Psoas muscle (tissue), 8 donors: ENCODE measurements around the gene GPR17. TPM values are rescaled to one million over a fixed set of nuclear protein-coding genes. Genes with fewer than 3 reads are reported as not detected.

ENCODE experiments used
- ATAC-seq, 4 donors: fragments of 200-7000 bp; cut with Tn5 transposase; one replicate each; pipeline ENCODE4 v1.9.1; 2020; ENCODE audit warnings: moderate library complexity in 3 of 4, mild to moderate bottlenecking in 2 of 4
- DNase-seq, 2 donors: peaks; one replicate each; pipeline ENCODE4 v3.0.0-alpha.2; 2020
- H3K27ac ChIP-seq: fragments of 200-600 bp; one replicate; pipeline ENCODE4 v1.8.0; 2022
- H3K27me3 ChIP-seq, 3 donors: fragments of 200-600 bp in 1 of 3; one replicate each; pipeline versions ENCODE4 v1.6.1 to v1.8.0; 2013 to 2022; ENCODE audit warnings: low read length in 2 of 3, mild to moderate bottlenecking in 2 of 3, moderate library complexity in 1 of 3; ENCODE audit not compliant: insufficient read depth in 3 of 3
- H3K36me3 ChIP-seq, 2 donors: fragments of 200-600 bp in 1 of 2; one replicate each; pipeline versions ENCODE4 v1.6.1 to v1.8.0; 2013 to 2022; ENCODE audit warnings: low read depth in 1 of 2, mild to moderate bottlenecking in 1 of 2, moderate library complexity in 1 of 2; ENCODE audit not compliant: insufficient read depth in 1 of 2
- H3K4me1 ChIP-seq: fragments of 200-600 bp; one replicate; pipeline ENCODE4 v1.8.0; 2022
- H3K4me3 ChIP-seq: fragments of 200-600 bp; one replicate; pipeline ENCODE4 v1.8.0; 2022; ENCODE audit warnings: mild to moderate bottlenecking
- H3K9me3 ChIP-seq: fragments of 200-600 bp; one replicate; pipeline ENCODE4 v1.8.0; 2022
- WGBS, 3 donors: extraction: QIAGEN DNeasy Blood & Tissue Kit; methylation state at CpG; one replicate each; pipeline versions ENCODE4 v1.1.6 to v1.1.7; 2013; 5-methylcytosine and 5-hydroxymethylcytosine counted together
- intact Hi-C, 2 donors: fragments of 100-400 bp; cut with DNase I; formaldehyde crosslinking; loops; one replicate each; pipeline versions ENCODE4 v1.11.0 to v1.14.2; 2022
- polyA plus RNA-seq, 3 donors: library from polyadenylated mRNA; stranded (reverse); fragments of 200-250 nt; gene quantifications; one replicate each; pipeline ENCODE4 v1.2.3, GENCODE V29; 2013
- total RNA-seq, 4 donors: library from RNA; stranded (reverse); fragmentation: NEBNext Ultra II Directional in 2 of 4; extraction: Animal tissue kit (Norgen Biotek cat#: 25700) in 2 of 4; gene quantifications; one replicate each; pipeline versions ENCODE4 v1.2.1 to v1.2.4, GENCODE V29; 2021 to 2023
- TF ChIP-seq, protein P1 (sequence below): fragments of 200-600 bp; IDR thresholded peaks from one replicate; pipeline ENCODE4 v1.8.0; 2022; ENCODE audit warnings: antibody characterized with exemption
- donor health status: healthy with polysubstance abuse.
- donor health status: DM: no; HTN: no; CAD: no; lungs with moderate emphysema.
- donor health status: Bipolar disorder and iron deficiency.
- donor health status: healthy.
- donor health status: DM: yes; HTN: yes; CAD: no.
- donor health status: DM: no; HTN: no; CAD: no.
- donor health status: DM: no; HTN: no; CAD: no.
- donor health status: DM: yes; HTN: yes; CAD: no.

Gene GPR17
- total and polyA plus RNA-seq, 7 donors = 0.14 to 0.35 (median 0.19) TPM; not detected in 3

GRCh38 chr2:127622561-127623387, 23.2 kb upstream of the GPR17 start:
- Histone ChIP-seq H3K4me3 (no peak overlapping the region), H3K36me3 (no peaks in the 10 kb centered on the region), H3K9me3 (no peaks in the 10 kb centered on the region), H3K27ac (no peak overlapping the region), H3K27me3 (no peaks in the 10 kb centered on the region), H3K4me1 (no peaks in the 10 kb centered on the region)
- TF ChIP-seq, protein P1, sequence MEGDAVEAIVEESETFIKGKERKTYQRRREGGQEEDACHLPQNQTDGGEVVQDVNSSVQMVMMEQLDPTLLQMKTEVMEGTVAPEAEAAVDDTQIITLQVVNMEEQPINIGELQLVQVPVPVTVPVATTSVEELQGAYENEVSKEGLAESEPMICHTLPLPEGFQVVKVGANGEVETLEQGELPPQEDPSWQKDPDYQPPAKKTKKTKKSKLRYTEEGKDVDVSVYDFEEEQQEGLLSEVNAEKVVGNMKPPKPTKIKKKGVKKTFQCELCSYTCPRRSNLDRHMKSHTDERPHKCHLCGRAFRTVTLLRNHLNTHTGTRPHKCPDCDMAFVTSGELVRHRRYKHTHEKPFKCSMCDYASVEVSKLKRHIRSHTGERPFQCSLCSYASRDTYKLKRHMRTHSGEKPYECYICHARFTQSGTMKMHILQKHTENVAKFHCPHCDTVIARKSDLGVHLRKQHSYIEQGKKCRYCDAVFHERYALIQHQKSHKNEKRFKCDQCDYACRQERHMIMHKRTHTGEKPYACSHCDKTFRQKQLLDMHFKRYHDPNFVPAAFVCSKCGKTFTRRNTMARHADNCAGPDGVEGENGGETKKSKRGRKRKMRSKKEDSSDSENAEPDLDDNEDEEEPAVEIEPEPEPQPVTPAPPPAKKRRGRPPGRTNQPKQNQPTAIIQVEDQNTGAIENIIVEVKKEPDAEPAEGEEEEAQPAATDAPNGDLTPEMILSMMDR = no peak
- intact Hi-C loops = no loop called here
- WGBS, 3 donors = 91 to 94% (median 91%) methylated on average over 21 of the region's 21 CpGs
- DNase-seq (no peak), ATAC-seq (no peak)

GRCh38 chr2:127623388-127624319, 22.3 kb upstream of the GPR17 start:
- WGBS, 3 donors = 90 to 92% (median 90%) methylated on average over 38 of the region's 38 CpGs
- no peaks in the 10 kb centered on the region for H3K4me1 ChIP-seq
- ATAC-seq = no peak
- DNase-seq = peak in 1 of 2 donors; percentile 45
- TF ChIP-seq, protein P1 = no peak
- H3K27me3 ChIP-seq = no peaks in the 10 kb centered on the region
- H3K27ac ChIP-seq = no peak overlapping the region
- no peak overlapping the region for H3K4me3 ChIP-seq
- intact Hi-C loops = no loop called here
- no peaks in the 10 kb centered on the region for H3K36me3 ChIP-seq
- no peaks in the 10 kb centered on the region for H3K9me3 ChIP-seq

- DNase-seq (no peak), ATAC-seq (no peak)
- Histone ChIP-seq H3K4me3 (no peak overlapping the region), H3K9me3 (no peaks in the 10 kb centered on the region), H3K27ac (no peak overlapping the region), H3K27me3 (no peaks in the 10 kb centered on the region), H3K4me1 (no peaks in the 10 kb centered on the region), H3K36me3 (no peaks in the 10 kb centered on the region)
- intact Hi-C loops = no loop called here
- TF ChIP-seq, protein P1 = no peak
- 88 to 90% (median 89%) methylated on average over 5 of the region's 5 CpGs for WGBS, 3 donors
Observed at GRCh38 chr2:127624320-127624755, 21.6 kb upstream of the GPR17 start.

DNA sequence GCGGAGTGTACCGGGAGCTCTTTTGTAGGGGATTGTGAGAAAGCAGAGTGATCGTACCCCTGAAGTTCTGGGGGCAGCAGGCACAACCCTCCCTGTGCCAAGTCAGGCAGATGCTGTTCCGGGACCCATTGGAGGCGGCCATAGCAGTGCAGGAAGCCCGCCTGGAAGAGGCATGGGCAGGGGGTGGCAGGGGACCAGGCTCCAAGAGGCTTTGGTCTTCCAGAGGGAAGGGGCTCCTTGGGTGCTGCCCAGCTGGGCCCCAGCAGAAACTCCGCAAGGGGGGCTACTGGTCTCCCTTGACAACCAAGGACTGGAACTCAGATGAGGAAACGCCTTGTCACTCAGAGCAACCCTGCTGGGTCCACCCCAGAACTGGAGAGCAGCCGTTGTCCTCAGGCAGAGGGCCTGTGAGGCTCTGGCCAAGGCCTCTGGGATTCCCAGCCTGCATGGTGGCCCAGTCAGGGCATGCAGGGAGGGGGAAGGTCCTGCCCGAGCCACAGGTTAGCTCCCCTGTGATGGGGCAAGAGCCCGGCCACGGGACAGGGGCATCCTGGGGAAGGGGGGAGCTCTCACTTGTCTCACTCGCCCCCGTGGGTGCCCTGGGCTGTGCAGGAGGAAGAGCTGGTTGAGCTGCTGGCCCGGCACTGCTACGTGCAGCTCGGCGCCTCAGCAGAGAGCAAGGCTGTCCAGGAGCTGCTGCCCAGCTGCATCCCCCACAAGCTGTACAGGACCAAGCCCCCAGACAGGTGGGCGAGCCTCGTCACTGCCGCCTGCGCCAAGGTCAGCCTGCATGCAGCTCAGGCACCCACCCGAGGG, 21.0 kb upstream of the GPR17 start:
- Histone ChIP-seq H3K27ac (no peak overlapping the region), H3K36me3 (no peaks in the 10 kb centered on the region), H3K4me1 (no peaks in the 10 kb centered on the region), H3K27me3 (no peaks in the 10 kb centered on the region), H3K9me3 (no peaks in the 10 kb centered on the region), H3K4me3 (no peak overlapping the region)
- 83 to 87% (median 83%) methylated on average over 21 to 23 of the region's 23 CpGs for WGBS, 3 donors
- ATAC-seq (peak in 1 of 4 donors; percentile 7), DNase-seq (peak in 1 of 2 donors; percentile 48)
- TF ChIP-seq, protein P1 = no peak
- intact Hi-C loops = no loop called here
